Measurements from ENCODE around the gene SMIM43.

Gene SMIM43

GRCh38 chr4:121791481-121791880 lies 26.5 kb upstream of the SMIM43 start:
- Histone ChIP-seq H3K4me3 (ENCODE audit: low read length) (no peak overlapping the region), H3K27ac (ENCODE audit: low read depth, low read length) (no peak overlapping the region), H3K27me3 (ENCODE audit: control insufficient read depth, insufficient read depth, low read length) (no peaks in the 10 kb centered on the region), H3K36me3 (ENCODE audit: control insufficient read depth, insufficient read depth, low read length) (no peaks in the 10 kb centered on the region), H3K9ac (ENCODE audit: low read length) (no peak overlapping the region), H3K4me1 (ENCODE audit: control insufficient read depth, insufficient read depth, low read length) (no peaks in the 10 kb centered on the region)

GRCh38 chr4:121790976-121791375 lies 26.0 kb upstream of the SMIM43 start:
- no peak overlapping the region for H3K9ac ChIP-seq (ENCODE audit: low read length)
- H3K4me1 ChIP-seq (ENCODE audit: control insufficient read depth, insufficient read depth, low read length): no peaks in the 10 kb centered on the region
- H3K27me3 ChIP-seq (ENCODE audit: control insufficient read depth, insufficient read depth, low read length): no peaks in the 10 kb centered on the region
- no peak overlapping the region for H3K4me3 ChIP-seq (ENCODE audit: low read length)
- no peaks in the 10 kb centered on the region for H3K36me3 ChIP-seq (ENCODE audit: control insufficient read depth, insufficient read depth, low read length)
- H3K27ac ChIP-seq (ENCODE audit: low read depth, low read length): no peak overlapping the region

GRCh38 chr4:121789960-121790829 lies 25.2 kb upstream of the SMIM43 start:
- Histone ChIP-seq H3K36me3 (ENCODE audit: control insufficient read depth, insufficient read depth, low read length) (no peaks in the 10 kb centered on the region), H3K4me1 (ENCODE audit: control insufficient read depth, insufficient read depth, low read length) (no peaks in the 10 kb centered on the region), H3K27me3 (ENCODE audit: control insufficient read depth, insufficient read depth, low read length) (no peaks in the 10 kb centered on the region), H3K9ac (ENCODE audit: low read length) (no peak overlapping the region), H3K27ac (ENCODE audit: low read depth, low read length) (no peak overlapping the region), H3K4me3 (ENCODE audit: low read length) (no peak overlapping the region)

- H3K36me3 ChIP-seq (ENCODE audit: control insufficient read depth, insufficient read depth, low read length): no peaks in the 10 kb centered on the region
- no peak overlapping the region for H3K9ac ChIP-seq (ENCODE audit: low read length)
- no peaks in the 10 kb centered on the region for H3K27me3 ChIP-seq (ENCODE audit: control insufficient read depth, insufficient read depth, low read length)
- H3K4me3 ChIP-seq (ENCODE audit: low read length): no peak overlapping the region
- no peaks in the 10 kb centered on the region for H3K4me1 ChIP-seq (ENCODE audit: control insufficient read depth, insufficient read depth, low read length)
- H3K27ac ChIP-seq (ENCODE audit: low read depth, low read length): no peak overlapping the region
Observed at GRCh38 chr4:121789455-121789854, 24.5 kb upstream of the SMIM43 start.

GRCh38 chr4:121788896-121789295 lies 23.9 kb upstream of the SMIM43 start:
- Histone ChIP-seq H3K9ac (ENCODE audit: low read length) (no peak overlapping the region), H3K27me3 (ENCODE audit: control insufficient read depth, insufficient read depth, low read length) (no peaks in the 10 kb centered on the region), H3K27ac (ENCODE audit: low read depth, low read length) (no peak overlapping the region), H3K36me3 (ENCODE audit: control insufficient read depth, insufficient read depth, low read length) (no peaks in the 10 kb centered on the region), H3K4me3 (ENCODE audit: low read length) (no peak overlapping the region), H3K4me1 (ENCODE audit: control insufficient read depth, insufficient read depth, low read length) (no peaks in the 10 kb centered on the region)

GRCh38 chr4:121786221-121786620 lies 21.3 kb upstream of the SMIM43 start:
- Histone ChIP-seq H3K9ac (ENCODE audit: low read length) (no peak overlapping the region), H3K27ac (ENCODE audit: low read depth, low read length) (no peak overlapping the region), H3K27me3 (ENCODE audit: control insufficient read depth, insufficient read depth, low read length) (no peaks in the 10 kb centered on the region)

GRCh38 chr4:121785479-121785878 lies 20.5 kb upstream of the SMIM43 start:
- Histone ChIP-seq H3K27me3 (ENCODE audit: control insufficient read depth, insufficient read depth, low read length) (no peaks in the 10 kb centered on the region), H3K4me1 (ENCODE audit: control insufficient read depth, insufficient read depth, low read length) (no peaks in the 10 kb centered on the region), H3K4me3 (ENCODE audit: low read length) (no peak overlapping the region), H3K27ac (ENCODE audit: low read depth, low read length) (peak overlapping the region; percentile 64), H3K9ac (ENCODE audit: low read length) (no peak overlapping the region), H3K36me3 (ENCODE audit: control insufficient read depth, insufficient read depth, low read length) (no peaks in the 10 kb centered on the region)

More at GRCh38 chr4:121786221-121786620, 21.3 kb upstream of the SMIM43 start:
- no peaks in the 10 kb centered on the region for H3K4me1 ChIP-seq (ENCODE audit: control insufficient read depth, insufficient read depth, low read length)
- H3K4me3 ChIP-seq (ENCODE audit: low read length): no peak overlapping the region
- no peaks in the 10 kb centered on the region for H3K36me3 ChIP-seq (ENCODE audit: control insufficient read depth, insufficient read depth, low read length)

- Histone ChIP-seq H3K36me3 (ENCODE audit: control insufficient read depth, insufficient read depth, low read length) (no peaks in the 10 kb centered on the region), H3K27ac (ENCODE audit: low read depth, low read length) (peak overlapping the region; percentile 64), H3K27me3 (ENCODE audit: control insufficient read depth, insufficient read depth, low read length) (no peaks in the 10 kb centered on the region), H3K4me1 (ENCODE audit: control insufficient read depth, insufficient read depth, low read length) (no peaks in the 10 kb centered on the region), H3K9ac (ENCODE audit: low read length) (no peak overlapping the region), H3K4me3 (ENCODE audit: low read length) (no peak overlapping the region)
Observed at GRCh38 chr4:121784975-121785374, 20.0 kb upstream of the SMIM43 start.

GRCh38 chr4:121784401-121784800 lies 19.4 kb upstream of the SMIM43 start:
- no peaks in the 10 kb centered on the region for H3K4me1 ChIP-seq (ENCODE audit: control insufficient read depth, insufficient read depth, low read length)
- H3K27me3 ChIP-seq (ENCODE audit: control insufficient read depth, insufficient read depth, low read length): no peaks in the 10 kb centered on the region
- no peak overlapping the region for H3K27ac ChIP-seq (ENCODE audit: low read depth, low read length)
- no peaks in the 10 kb centered on the region for H3K36me3 ChIP-seq (ENCODE audit: control insufficient read depth, insufficient read depth, low read length)
- H3K4me3 ChIP-seq (ENCODE audit: low read length): no peak overlapping the region
- no peak overlapping the region for H3K9ac ChIP-seq (ENCODE audit: low read length)

- no peak overlapping the region for H3K27ac ChIP-seq (ENCODE audit: low read depth, low read length)
- no peaks in the 10 kb centered on the region for H3K36me3 ChIP-seq (ENCODE audit: control insufficient read depth, insufficient read depth, low read length)
- no peak overlapping the region for H3K9ac ChIP-seq (ENCODE audit: low read length)
- no peaks in the 10 kb centered on the region for H3K27me3 ChIP-seq (ENCODE audit: control insufficient read depth, insufficient read depth, low read length)
- no peak overlapping the region for H3K4me3 ChIP-seq (ENCODE audit: low read length)
- no peaks in the 10 kb centered on the region for H3K4me1 ChIP-seq (ENCODE audit: control insufficient read depth, insufficient read depth, low read length)
Observed at GRCh38 chr4:121783210-121783609, 18.2 kb upstream of the SMIM43 start.

- Histone ChIP-seq H3K36me3 (ENCODE audit: control insufficient read depth, insufficient read depth, low read length) (no peaks in the 10 kb centered on the region), H3K4me1 (ENCODE audit: control insufficient read depth, insufficient read depth, low read length) (no peaks in the 10 kb centered on the region), H3K27me3 (ENCODE audit: control insufficient read depth, insufficient read depth, low read length) (no peaks in the 10 kb centered on the region), H3K4me3 (ENCODE audit: low read length) (no peak overlapping the region), H3K27ac (ENCODE audit: low read depth, low read length) (no peak overlapping the region), H3K9ac (ENCODE audit: low read length) (no peak overlapping the region)
Observed at GRCh38 chr4:121778991-121779628, 14.1 kb upstream of the SMIM43 start.

GRCh38 chr4:121777625-121778024 lies 12.7 kb upstream of the SMIM43 start:
- no peak overlapping the region for H3K9ac ChIP-seq (ENCODE audit: low read length)
- H3K27me3 ChIP-seq (ENCODE audit: control insufficient read depth, insufficient read depth, low read length): no peaks in the 10 kb centered on the region
- no peak overlapping the region for H3K4me3 ChIP-seq (ENCODE audit: low read length)
- no peaks in the 10 kb centered on the region for H3K36me3 ChIP-seq (ENCODE audit: control insufficient read depth, insufficient read depth, low read length)
- no peak overlapping the region for H3K27ac ChIP-seq (ENCODE audit: low read depth, low read length)
- no peaks in the 10 kb centered on the region for H3K4me1 ChIP-seq (ENCODE audit: control insufficient read depth, insufficient read depth, low read length)

All from rectal smooth muscle tissue (tissue), 1 donor.